GM21786 (cell line): ENCODE measurements around the gene SYT14.
"Not testable (repeated sequence)": the region's sequence is repeated elsewhere in the genome, so short reads cannot be mapped to it uniquely, and the experiment has no call there.

Experiments
- ATAC-seq: cut with Tn5 transposase; IDR thresholded peaks from one replicate; pipeline ENCODE4 v1.9.1; 2021; ENCODE audit not compliant: unreplicated experiment

Gene SYT14

DNA sequence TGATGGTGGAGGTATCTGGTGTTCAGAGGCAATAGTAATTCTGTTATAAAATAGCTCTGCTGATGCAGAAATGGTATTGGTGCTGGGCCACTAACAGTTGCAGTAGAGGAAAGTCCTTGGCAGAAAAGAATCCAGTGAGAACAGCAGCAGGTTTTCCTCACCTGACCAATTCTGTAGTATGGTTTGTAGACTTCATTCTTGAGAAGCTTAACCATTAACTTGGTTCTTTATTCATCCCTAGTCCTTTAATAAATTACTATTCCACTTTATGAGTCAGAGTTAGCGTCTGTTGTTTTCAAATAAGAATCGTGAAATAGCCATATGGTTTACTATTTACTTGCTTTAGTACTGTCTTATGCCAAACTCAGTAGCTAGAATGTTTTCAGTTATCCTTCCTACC is 166.1 kb downstream of the SYT14 start:
- ATAC-seq, result no peak

DNA sequence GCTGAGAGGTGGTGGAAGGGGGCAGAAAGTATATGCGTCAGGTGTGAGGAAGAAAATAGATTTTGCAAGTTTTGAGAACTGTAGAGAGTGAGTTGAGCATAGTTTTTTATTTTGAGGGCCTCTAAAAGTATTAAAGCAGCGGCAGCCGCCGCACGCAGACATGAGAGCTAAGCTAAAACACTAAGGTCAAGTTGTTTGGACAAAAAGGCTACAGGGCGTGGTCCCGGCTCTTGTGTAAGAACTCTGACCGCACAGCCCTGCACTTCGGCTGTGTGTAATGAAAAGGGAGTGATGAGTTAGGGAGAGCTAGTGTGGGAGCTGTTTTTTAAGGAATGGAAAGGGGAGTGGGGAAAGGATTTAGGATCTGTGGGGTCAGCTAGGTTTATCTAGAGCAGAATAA is 174.9 kb downstream of the SYT14 start:
- not testable (repeated sequence) for ATAC-seq

DNA sequence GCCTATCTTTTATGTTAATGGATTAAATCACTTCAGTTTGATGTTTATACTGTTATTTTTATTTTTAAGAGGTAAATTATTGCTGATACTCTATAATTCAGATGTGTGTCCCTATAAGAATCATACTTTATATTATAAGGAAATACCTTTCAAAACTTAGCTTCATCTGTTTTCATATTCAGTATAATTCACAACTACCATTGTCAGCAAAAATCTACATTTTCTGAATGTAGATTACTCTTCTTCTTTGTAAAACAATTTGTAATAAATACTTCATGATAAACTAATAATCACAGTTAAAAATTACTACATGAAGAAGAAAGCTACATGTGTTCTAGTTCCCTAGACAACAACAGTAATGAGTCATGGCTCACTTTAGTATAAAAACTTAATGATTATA is 179.2 kb downstream of the SYT14 start:
- no peak for ATAC-seq

DNA sequence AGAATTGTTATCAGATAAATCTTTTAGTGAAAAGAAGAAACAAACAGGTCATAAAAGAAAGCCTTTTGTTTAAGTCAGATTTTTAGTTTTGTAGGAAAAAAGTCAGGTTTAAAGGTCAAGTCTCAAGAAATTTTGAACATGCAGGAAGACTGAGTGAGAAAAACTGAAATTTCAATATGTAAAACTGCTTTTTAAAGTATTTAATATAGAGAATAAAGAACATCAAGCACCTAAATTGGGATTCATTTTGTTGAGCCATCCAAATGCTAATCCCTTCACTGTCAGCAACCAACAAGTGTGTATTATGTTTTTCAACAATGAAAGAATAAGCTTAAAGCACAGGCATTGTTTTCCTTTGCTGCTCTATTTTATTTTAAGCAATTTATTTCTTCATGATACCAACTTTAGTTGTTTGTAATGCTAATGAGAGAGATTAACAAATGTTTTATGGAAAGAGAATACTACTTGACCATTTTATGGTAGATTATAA is 179.7 kb downstream of the SYT14 start:
- ATAC-seq, result no peak

DNA sequence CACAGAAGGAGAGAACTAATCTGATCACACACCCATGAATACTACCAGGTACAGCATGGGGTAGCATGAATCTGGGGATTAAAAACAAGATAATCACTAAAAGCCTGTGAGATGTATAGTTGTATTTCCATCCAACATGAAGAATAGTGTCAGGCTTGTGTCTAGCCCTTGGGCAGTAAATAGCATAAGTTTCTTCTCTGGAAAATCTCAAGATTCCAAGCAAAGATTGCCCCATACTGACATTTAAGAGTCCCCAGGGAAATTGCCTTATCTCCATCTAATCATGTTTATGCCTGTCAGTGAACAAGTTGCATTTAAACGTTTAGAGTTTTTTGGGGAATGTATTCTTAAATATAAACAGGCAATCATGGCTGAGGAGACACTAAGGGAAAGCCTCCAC is 185.4 kb downstream of the SYT14 start:
- ATAC-seq, result no peak

DNA sequence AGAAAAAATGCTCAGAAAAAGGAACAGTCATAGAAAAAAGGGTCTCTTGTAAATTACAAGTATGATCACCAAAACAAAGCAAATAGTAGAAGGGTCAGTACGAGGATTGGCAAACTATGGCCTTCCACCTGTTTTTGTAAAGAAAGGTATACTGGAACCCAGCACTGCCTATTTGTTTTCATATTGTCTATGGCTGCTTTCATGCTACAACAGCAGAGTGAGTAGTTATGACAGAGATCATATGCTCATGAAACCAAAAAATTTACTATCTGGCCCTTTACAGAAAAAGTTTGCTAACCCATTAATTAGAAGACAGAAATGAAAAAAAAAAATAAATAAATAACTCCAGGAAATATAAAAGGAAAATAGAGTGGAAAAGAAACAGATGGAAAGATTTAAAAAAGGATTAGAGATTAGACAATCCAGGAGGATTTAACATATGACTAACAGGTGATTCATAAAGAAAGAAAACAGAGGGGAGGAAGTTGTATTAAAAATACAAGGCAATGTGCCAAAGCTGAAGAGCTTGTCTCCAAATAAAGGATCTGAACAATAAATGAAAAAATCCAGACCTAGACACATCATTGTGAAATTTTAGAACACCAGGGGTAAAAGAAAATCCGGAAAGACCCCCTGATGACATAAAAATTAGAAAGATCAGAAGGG is 186.0 kb downstream of the SYT14 start:
- ATAC-seq, result no peak

DNA sequence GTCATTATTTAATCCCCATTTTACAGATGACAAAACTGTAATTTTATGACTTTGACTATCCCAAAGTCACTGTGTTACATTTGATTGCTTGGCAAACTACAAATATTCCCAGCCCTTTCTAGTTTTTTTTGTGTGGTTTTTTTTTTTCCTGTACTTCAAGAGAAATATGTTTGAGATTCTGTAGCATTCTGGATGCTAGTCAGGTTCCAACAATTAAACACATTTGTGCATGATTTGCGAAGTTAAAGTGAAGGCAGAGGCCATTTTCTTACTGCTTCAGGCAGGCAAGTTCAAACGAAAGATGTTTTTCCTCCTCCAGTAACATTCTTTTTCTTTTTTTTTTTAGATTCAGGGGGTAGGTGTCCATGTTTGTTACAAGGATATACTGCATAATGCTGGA is 186.7 kb downstream of the SYT14 start:
- no peak for ATAC-seq

DNA sequence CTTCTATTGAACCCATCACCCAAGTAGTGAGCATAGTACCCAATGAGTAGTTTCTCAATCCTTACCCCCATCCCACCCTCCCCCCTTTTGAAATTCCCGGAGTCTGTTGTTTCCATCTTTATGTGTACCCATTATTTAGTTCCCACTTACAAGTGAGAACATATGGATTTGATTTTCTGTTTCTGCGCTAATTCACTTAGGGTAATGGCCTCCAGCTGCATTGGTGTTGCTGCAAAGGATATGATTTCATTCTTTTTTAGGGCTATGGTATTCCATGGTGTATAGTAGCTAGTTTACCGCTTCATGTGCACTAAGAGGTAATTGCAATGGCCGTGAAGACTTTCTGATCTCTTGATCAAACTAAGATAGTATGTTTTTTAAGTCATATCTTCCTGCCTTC is 187.1 kb downstream of the SYT14 start:
- ATAC-seq, result no peak

DNA sequence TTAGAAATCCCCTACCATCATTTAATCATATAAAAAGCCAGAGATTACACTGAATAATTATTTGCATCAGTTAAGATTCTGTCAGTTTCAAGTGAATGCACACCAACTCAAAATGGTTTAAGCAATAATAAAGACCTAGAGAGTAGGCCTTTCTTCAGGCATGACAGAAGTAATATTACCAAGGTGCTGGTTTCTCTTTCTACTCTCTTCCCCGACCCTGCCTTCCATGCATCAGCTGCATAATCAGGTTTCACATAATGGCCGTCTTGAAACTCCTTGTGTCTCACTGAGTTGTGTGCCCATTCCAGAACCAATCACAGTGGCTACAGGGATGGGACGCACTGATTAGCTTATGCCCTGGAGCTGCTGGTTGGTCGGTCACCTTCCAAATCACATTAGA is 191.1 kb downstream of the SYT14 start:
- no peak for ATAC-seq

DNA sequence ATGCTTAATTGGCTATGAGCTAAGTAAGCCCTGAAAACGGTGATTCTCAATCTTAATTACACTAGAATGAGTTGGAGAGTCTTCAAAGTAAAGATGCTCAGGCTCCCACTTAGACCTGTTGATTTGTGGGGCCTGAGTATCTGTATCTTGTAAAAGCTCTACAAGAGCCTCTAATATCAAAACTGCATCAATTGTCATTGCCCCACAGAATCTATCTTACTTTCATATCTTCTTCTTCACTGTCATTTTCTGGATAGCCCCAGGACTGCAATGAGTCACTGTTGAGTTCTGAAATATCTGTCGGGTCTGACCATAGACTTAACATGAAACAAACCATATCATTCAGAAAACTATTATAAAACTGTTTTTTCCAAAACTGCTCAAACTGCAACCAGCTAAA is 191.7 kb downstream of the SYT14 start:
- ATAC-seq, result peak; percentile 37

DNA sequence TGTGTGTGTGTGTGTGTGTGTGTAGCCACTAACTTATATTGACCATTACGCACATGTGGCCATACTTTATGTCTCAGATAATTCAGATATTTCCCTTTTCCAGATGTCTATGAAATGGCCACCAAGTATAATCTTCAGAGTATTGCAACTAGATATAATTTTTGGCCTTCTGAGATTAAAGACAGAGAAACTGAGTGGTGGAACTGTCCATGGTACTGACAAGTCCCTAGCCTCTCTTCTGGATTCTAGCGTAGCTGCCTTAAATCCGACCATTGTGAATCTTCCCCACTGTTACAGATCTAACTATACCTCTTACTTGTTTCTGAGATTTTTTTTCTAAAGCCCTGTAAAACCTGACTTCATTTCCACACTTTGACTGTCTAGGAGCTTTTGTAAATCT is 194.6 kb downstream of the SYT14 start:
- ATAC-seq, result no peak

DNA sequence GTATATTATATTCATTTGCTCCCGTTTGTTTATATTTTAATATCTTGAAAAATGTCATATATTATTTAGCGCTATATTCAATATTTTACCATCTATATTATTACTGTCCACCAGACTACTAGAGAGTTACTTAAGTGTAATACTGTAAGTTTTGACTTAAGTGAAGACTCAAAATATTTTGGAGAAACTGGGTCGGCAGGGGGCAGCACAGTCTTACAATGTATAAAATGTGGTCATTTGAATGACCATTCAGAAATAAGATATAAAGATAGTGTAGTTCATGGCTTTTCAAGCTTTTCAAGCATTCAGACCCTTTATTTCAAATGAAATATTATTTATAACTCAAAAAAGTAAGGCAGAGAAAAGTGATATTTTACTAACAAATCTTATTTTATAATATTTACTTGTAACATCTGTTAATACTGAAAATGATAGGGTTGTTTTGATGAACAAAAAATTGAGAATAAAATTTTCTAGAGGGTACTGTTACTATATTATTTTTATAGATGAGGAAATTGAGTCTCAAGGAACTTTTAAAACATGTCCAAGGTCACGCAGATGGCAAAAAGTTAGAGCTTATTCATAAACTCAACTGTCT is 205.5 kb downstream of the SYT14 start:
- no peak for ATAC-seq

DNA sequence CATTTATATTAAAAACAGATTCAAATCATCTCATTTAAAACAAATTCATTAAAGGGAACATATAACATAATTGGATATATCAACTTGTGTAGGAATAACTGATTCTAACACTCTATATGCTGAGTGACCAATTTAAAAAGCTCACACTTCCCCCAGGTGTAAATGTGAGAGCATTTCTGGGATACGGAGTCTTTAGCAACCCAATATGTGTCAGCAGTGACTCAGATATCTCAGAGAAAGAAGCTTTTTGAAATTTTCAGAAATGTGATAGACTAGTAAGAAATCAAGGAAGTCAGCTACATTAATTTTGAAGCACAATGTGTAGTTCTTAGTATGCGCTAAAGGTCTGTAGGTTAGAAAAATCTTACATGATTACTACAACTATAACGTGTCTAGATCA is 206.7 kb downstream of the SYT14 start:
- no peak for ATAC-seq

DNA sequence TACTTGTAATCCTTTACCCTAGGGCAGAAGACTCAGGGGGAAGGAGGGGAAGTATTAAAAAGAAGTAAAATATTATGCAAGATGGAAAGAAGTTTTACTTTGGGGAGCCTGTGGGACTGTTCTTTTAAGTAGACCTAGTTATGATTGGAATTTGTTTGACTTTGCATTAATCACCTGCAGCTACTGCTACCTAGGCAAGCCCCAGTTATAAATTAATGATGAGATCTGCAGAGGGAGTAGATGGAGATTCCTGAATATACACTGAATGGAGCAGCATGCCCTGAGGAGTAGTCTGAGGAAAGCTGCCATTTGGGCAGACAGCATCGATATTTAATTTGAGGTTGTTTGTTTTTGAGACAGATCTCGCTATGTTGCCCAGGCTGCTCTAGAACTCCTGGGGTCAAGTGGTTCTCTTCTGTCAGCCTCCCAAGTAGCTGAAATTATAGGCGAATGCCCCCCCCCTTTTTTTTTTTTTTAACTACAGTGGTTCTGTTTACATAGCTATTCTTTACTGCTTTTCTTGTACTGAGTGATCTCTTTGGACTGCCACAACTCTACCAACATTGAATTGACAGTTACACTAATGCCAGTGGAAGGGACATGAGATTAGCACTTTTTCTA is 213.1 kb downstream of the SYT14 start:
- no peak for ATAC-seq

DNA sequence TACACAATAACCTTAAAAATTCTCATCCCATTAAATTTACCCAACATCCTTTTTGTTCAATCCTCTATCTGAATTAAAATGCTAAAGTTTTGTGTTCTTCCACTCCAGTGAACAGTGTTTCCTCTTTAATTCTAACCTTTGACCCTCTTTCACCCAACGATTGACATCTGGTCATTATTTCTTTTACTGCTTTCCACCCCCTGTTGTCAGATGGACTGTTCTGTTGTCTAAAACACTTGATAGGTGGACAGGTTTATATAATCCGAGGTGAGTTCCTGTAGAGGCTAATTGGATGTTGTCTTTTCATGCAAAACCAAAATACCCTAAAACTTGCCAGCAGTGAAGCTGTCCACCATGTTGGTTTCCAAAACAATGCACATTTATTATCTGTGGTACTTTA is 221.2 kb downstream of the SYT14 start:
- no peak for ATAC-seq

DNA sequence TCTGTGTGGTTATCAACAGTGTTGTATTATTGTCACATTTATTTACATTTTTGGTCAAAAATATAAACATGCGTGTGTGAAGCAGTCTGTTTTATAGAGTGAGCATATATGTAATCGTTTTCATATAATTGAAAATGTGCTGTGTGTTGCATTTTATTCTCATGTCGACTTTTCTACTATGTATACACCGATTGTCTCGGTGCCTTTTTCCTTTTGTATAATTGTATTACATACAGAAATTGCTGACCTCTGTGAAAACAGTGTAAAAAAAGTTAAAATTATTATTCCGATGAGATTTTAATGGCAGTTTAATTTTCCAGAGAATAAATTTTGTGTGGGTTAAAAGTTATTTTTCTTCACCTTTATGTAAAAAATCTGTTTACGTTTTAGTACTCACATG is 232.2 kb downstream of the SYT14 start:
- no peak for ATAC-seq

DNA sequence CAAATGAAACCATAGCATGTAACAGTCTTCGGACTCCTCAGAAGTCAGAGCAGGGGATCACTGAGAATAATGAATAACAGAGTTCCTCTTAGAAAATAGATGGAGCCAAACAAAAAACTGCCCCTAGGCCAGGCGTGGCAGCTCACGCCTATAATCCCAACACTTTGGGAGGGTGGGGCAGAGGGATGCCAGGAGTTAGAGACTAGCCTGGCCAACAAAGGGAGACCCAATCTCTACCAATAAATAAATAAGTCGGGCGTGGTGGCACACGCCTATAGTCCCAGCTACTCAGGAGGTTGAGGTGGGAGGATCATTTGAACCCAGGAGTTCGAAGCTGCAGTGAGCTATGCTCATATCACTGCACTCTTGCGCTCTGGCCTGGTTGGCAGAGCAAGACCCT is 236.1 kb downstream of the SYT14 start:
- no peak for ATAC-seq

DNA sequence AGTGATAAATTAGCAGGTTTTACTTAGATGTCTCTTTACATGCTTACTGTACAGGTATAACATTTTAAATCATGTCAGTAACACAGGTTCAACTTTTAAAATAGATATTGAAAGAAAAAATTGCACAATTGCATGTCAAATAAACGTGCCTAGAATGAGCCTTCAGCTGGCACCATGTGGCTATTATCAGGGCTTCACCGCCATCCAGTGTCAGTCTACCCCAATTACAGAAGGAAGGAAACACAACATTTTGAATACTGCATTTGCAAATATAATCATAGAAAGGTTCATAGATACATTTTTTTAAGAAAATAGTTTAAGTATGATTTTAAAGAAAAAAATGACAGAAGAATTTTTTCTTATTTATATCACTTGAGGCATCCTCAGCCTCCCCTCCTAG is 247.0 kb downstream of the SYT14 start:
- no peak for ATAC-seq

DNA sequence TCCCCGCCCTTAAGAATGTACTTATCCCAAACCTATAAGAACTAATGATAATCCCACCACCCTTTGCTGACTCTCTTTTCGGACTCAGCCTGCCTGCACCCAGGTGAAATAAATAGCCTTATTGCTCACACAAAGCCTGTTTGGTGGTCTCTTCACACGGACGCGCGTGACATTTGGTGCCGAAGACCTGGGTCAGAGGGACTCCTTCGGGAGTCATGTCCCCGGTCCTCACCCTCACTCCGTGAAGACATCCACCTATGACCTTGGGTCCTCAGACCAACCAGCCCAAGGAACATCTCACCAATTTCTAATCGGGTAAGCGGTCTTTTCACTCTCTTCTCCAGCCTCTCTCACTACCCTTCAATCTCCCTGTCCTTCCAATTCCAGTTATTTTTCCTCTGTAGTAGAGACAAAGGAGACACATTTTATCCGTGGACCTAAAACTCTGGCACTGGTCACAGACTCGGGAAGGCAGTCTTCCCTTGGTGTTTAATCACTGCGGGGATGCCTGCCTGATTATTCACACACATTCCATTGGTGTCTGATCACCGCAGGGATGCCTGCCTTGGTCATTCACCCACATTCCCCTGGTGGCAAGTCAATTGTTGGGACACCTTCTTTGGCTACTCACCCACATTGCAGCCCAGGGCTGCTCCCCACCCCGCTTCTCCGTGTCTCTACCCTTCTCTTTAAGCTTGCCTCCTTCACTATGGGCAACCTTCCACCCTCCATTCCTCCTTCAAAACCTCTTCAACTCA is 250.0 kb downstream of the SYT14 start:
- ATAC-seq, result not testable (repeated sequence)

DNA sequence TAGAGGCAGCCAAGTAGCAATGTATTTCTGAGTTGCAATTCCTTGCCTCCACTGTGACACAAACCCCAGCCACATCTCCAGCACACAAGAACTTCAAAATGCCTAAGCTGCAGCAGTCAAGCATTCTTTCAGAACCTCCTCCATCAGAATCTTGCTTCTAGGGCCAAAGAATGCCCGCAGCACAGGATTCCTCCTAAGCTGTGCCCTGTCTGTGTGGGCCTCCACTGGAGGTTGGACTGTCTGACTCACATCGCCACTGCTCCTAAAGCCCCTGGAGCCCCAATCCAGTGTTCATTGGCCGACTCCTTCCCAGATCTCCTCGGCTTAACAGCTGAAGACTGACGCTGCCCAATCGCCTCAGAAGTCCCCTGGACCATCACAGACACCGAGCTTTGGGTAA is 251.4 kb downstream of the SYT14 start:
- ATAC-seq, result no peak

DNA sequence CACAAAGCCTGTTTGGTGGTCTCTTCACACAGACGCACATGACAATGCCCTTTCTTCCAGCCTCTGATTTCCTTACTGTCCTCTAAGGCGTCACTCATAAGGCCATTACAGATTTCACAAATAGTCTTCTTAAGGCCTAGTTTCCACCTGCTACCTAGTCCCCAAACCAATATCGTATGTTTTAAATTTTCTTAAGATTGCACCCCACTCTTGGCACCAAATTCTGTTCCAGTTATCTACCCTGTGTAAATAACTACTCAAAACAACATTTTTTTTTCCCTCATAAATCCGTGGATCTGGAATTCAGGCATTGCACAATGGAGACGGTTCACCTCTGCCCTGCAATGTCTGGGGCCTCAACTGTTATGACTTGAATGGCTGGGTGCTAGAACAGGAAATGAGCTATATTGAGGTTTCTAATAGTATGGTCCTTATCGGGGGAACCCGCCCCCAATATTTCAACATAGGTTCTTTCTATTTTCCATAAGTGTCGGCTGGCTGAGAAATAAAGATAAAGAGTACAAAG is 257.7 kb downstream of the SYT14 start:
- ATAC-seq, result no peak

DNA sequence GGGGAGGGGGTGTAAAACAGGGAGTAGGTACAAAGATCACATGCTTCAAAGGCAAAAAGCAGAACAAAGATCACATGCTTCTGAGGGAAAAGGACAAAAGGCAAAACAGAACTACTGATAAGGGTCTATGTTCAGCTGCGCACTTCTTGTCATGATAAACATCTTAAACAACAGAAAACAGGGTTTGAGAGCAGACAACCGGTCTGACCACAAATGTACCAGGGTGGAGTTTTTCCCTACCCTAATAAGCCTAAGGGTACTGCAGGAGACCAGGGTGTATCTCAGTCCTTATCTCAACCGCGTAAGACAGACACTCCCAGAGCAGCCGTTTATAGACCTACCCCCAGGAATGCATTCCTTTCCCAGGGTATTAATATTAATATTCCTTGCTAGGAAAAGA is 258.2 kb downstream of the SYT14 start:
- not testable (repeated sequence) for ATAC-seq
